ENCODE data around the gene ACER3.

- no peak for TF ChIP-seq CTCF (conservative IDR thresholded peaks at IDR 0.05; ENCODE audit: low read depth, low read length)
- TF ChIP-seq POLR2A (IDR thresholded peaks at IDR 0.05; ENCODE audit: low read depth, low read length) = no peak
- no peak for TF ChIP-seq RAD21 (IDR thresholded peaks at IDR 0.05; ENCODE audit: low read length)
- no peak for TF ChIP-seq BHLHE40 (IDR thresholded peaks at IDR 0.05; ENCODE audit: low read depth, low read length)
- no peak for TF ChIP-seq MAZ (IDR thresholded peaks at IDR 0.05; ENCODE audit: borderline replicate concordance, low read depth, low read length)
- no peak for TF ChIP-seq MXI1 (IDR thresholded peaks at IDR 0.05; ENCODE audit: borderline replicate concordance, low read depth, low read length)
- TF ChIP-seq SMC3 (IDR thresholded peaks at IDR 0.05; ENCODE audit: low read depth, low read length) = no peak
- peak; percentile 64 for TF ChIP-seq CEBPB (IDR thresholded peaks at IDR 0.05; ENCODE audit: low read depth, low read length)
- TF ChIP-seq NFE2L2 (IDR thresholded peaks at IDR 0.05; ENCODE audit: low read depth, low read length) = no peak
- TF ChIP-seq RCOR1 (IDR thresholded peaks at IDR 0.05; ENCODE audit: insufficient replicate concordance, low read length) = no peak
- no peak for TF ChIP-seq MAFK (IDR thresholded peaks at IDR 0.05; ENCODE audit: low read depth, low read length)
- TF ChIP-seq CHD1 (IDR thresholded peaks at IDR 0.05; ENCODE audit: low read depth, low read length) = no peak
- no peak for TF ChIP-seq USF2 (IDR thresholded peaks at IDR 0.05; ENCODE audit: low read depth, low read length)
Measured at GRCh38 chr11:77051511-77051910, 190.8 kb downstream of the ACER3 start.
